GM03348 (cell line): ENCODE data around the gene LHX4.

Experiments used
- DNase-seq: peaks from one replicate; pipeline ENCODE4 v3.0.0; 2012; ENCODE audit warnings: low spot score

Gene LHX4

DNA sequence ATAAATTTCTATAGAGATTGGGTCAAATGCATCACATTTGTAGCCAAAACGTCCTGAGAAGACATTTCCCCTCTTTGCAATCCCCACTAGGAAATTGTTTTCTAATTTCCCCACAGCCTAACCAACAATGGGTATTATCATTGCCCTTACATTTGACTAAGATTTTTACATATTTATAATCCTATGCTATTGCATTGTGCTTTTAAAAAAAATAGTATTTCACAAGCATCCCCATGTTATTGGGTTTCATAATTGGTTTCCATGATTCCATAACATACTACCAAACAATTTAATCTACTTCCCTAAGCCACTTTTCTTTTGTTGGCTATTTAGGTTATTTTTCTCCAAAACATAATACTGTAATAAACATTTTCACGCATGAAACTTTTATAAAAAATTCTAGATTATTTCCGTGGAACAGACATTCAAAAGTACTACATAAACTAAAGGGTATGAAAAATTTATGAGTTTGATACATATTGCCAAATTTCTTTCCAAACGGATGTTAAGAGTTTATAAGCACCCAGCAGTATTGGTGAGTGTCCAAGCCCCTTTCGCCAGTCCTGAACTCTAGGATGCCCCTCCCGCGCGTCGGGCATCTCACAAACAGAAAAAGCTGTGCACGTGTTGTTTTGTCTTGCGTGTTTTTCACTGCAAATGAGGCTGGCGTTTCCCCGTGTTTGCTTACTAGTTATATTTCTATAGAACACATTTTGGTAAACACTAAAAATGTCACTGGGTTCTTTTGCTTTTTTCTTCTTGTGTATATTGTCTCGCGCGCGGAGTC is 2.0 kb upstream of the LHX4 start:
- DNase-seq: no peak

DNA sequence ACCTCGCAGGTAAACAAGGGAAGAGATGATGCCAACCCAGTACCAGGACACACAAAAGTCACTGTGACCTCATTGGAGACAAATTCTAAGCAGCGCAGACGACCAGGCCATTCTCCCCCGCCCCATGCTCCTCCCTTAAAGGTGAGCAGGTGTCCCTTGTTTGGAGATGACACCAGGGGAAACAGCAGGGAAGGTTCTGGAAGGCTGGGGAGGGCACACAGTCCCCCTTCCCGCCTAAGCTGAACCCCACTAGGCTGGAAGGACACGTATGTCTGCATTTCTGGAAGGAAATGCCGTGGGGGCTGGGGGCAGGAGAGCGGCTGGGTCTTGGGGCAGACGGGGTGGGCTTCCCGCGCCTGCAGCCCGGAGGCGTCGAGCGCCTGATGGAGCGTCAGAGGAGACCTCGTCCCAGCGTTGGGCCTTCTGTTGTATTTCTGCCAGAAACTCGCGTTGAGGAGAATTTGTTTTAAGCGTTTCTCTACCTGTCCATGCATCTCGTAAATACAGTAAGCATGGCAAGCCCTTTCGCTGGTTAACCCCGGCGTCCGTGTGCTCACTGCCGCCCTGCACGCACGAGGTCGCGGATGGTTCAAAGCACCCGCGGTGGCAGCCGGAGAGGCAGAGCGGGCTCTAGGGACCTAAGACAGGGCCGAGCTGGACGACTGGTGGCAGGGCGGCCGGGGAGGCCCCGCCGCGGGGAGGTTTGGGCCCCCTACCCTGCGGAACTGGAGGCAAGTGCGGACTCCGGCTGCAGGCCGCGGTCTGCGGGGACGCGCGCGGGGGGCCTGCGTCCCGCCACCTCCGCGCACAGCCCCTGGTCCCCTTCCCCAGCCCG is 1.2 kb upstream of the LHX4 start:
- DNase-seq: no peak

GRCh38 chr1:180230416-180230790 is 339 bp downstream of the LHX4 start:
- no peak for DNase-seq

GRCh38 chr1:180230791-180231505 is 884 bp downstream of the LHX4 start:
- DNase-seq: peak; percentile 79

GRCh38 chr1:180231506-180231921 is 1.4 kb downstream of the LHX4 start:
- no peak for DNase-seq

GRCh38 chr1:180231936-180232335 is 1.9 kb downstream of the LHX4 start:
- DNase-seq: no peak

DNA sequence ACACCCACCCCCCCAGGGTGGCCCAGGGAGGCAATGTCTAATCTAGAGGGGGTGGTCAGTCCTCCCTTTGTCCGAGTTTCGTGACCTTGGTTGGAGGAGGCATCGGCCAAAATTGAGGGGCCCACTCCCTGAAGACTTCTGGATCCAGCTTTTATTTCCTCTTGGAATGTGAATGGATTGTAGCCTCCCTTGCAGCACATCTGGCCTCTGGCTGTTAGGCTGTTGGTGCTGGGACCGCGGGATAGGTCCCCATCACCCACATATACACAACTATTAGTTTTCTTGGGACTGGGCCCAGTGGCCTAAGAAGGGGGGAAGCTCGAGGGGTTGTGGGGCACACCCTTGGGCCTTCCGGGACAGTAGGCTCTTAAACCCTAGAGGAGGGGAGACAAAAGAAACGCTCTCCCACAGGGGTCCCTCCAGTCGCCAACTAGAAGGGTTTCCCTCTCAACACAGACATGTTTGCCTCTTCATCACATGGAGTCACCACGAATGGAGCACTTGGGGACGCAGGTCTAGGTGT is 2.5 kb downstream of the LHX4 start:
- DNase-seq: no peak

- DNase-seq: no peak
These were observed 3.3 kb downstream of the LHX4 start for GRCh38 chr1:180233191-180234011.

- no peak for DNase-seq
These were observed 4.5 kb downstream of the LHX4 start for GRCh38 chr1:180234369-180235076.

DNA sequence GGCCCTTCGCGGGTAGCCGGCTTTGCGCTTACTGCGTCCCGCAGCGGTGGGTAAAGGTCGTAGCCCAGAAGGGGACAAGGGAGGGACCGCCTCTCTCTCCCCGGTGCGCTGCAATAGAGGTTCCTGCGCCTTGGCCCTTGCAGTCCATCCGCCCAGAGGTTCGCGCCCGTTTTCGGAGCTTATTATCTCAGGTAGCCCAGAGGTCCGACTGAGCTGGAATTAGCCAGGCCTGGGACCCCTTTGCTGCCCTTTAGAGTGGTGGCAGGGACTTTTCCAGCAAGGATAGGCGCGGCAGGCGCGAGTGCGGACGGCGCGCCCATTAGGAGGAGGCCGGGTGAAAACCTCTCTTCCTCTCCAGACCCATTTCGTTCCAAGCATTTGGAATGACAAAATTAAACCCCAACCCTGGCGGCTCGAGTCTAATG is 5.0 kb downstream of the LHX4 start:
- DNase-seq: no peak

- no peak for DNase-seq
These were observed 5.6 kb downstream of the LHX4 start for GRCh38 chr1:180235502-180236239.

- DNase-seq: no peak
These were observed 6.8 kb downstream of the LHX4 start for GRCh38 chr1:180236698-180237509.

- no peak for DNase-seq
These were observed 7.9 kb downstream of the LHX4 start for GRCh38 chr1:180237869-180238476.

DNA sequence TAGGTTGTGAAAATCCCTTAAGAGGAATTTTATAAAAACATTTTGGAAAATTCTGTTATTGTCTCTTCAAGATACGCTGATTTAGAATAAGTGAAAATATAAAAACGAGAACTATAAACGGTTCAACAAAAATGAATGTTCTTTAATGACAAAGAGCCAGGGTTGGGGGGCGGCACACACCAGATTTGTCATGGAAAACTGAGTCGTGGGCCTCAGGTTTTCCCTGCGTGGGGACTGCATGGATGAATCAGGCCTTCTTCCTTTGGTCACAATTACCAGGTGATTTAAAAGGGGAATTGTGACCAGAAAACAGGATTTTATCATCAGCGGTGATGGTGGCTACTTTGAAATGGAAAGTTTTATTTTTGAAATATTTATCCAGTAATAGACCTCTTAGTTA is 8.6 kb downstream of the LHX4 start:
- DNase-seq: no peak

DNA sequence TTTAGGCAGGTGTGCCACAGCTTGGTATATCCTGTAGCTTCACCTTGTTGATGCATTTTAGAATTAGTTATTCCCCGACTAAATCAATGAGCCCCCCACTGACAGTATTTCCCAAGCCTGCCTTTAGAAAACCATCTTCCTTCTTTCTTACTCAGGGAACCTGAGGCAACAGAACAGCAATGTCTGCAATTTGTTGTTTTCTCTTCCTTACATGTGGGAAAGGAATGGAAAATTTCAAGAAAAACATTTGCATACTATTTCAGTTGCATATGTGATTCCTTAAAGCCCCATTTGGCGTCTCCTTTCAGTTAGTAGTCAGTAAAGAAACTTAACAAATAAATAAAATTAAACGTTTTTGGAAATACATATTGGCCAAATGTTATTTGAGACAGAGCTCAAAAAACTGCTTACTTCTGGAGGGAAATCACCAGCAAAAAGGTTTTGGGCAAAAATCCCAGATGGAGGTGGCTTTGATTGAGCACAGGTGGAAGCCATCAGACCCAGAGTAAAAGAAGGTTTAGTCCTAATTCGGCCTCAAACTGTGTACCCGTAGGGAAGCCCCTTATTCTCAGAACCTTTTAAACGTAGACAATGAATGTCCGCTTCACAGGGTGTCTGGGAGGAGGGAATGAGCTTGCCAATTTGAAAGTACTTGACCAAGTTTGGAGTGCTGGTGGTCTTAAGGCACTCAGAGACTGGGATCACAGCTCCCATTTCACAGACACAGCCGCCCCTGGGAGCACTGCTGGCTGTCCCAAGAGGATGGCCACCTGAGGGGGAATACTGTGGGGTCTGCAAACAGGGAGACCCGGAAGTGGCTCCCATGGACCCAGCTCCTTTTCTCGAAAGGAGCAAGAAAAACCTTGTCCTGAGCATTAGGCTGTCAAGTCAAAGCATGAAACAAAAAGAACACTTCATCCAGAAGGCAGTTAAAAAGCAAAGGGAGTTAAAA is 9.4 kb downstream of the LHX4 start:
- DNase-seq: no peak

GRCh38 chr1:180241716-180242544 is 11.9 kb downstream of the LHX4 start:
- peak; percentile 46 for DNase-seq
